Measurements from ENCODE around the gene LAMC1. TPM values are rescaled to one million over a fixed set of nuclear protein-coding genes. Genes with fewer than 3 reads are reported as not detected.
A peak's percentile ranks its signal among the peaks of the same experiment; 100 is the strongest.

LAMC1 gene
- total RNA-seq, 4 donors from 2014 or later: 387 to 474 (median 408) TPM

DNA sequence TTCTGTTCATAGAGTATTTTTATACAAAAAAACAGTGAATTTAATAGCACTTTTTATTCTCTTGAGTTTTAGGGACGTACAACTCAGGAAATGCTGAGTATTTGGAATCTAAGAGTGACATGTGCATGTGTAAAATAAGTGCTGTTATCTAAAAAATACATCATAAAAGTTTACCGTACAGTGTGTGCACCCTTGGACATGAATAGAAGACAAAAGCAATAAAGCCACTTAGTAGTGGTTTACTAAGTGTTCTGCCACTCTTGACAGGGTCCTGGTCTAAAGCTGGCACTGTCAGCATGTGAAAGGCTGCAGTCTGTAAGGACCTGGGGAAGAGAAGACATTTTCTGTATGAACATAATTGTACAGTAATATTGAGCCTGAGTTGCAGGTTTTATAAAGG, 51.0 kb downstream of the LAMC1 start:
- no peak overlapping the region for H3K4me3 ChIP-seq
- no peak for TF ChIP-seq POLR2A (IDR thresholded peaks at IDR 0.05; ENCODE audit: low read depth)
- peaks cover 81 to 100% (median 96%) of the 10 kb centered on the region in 4 donors for H3K4me1 ChIP-seq
- intact Hi-C loops (cut with DNase I): loop anchor here (5.0 kb wide), 1 partner anchor 42 kb away; no protein-coding TSS in a partner anchor
- no peaks in the 10 kb centered on the region for H3K36me3 ChIP-seq
- DNase-seq (ENCODE audit: extremely low spot score): no peak
- H3K27ac ChIP-seq (replicated peaks in 1 of 4): no peak overlapping the region
- H3K27me3 ChIP-seq: no peaks in the 10 kb centered on the region
- WGBS: 48% methylated on average over 2 of the region's 2 CpGs
- H3K9me3 ChIP-seq: no peaks in the 10 kb centered on the region

DNA sequence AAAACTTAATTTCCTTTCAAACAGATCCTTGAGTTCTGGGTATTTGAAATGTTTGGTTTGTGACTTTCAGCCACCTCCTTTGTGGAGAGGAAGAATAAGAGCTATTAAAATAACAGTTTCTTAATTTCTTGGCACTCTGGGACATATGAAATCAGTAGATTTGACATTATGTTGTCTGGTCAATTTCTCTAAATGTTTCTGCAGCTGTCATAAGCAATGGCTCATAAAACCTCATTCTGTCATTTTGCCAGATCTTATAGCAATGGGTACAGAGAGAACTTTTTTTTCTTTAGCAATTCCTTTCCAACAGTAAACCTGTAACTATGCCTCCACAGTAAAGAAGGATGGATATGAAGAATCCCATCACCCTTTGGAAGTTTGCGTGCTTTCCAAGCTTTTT, 52.6 kb downstream of the LAMC1 start:
- Histone ChIP-seq H3K4me3 (no peak overlapping the region), H3K4me1 (peaks cover 79 to 100% (median 96%) of the 10 kb centered on the region in 4 donors), H3K36me3 (no peaks in the 10 kb centered on the region), H3K27me3 (no peaks in the 10 kb centered on the region), H3K27ac (replicated peaks in 1 of 4) (peak overlapping the region in 3 of 4 donors; percentile 21 to 40 (median 26)), H3K9me3 (no peaks in the 10 kb centered on the region)
- no peak for TF ChIP-seq EP300 (IDR thresholded peaks at IDR 0.05)
- TF ChIP-seq POLR2A (IDR thresholded peaks at IDR 0.05; ENCODE audit: low read depth): no peak
- TF ChIP-seq, protein P1, sequence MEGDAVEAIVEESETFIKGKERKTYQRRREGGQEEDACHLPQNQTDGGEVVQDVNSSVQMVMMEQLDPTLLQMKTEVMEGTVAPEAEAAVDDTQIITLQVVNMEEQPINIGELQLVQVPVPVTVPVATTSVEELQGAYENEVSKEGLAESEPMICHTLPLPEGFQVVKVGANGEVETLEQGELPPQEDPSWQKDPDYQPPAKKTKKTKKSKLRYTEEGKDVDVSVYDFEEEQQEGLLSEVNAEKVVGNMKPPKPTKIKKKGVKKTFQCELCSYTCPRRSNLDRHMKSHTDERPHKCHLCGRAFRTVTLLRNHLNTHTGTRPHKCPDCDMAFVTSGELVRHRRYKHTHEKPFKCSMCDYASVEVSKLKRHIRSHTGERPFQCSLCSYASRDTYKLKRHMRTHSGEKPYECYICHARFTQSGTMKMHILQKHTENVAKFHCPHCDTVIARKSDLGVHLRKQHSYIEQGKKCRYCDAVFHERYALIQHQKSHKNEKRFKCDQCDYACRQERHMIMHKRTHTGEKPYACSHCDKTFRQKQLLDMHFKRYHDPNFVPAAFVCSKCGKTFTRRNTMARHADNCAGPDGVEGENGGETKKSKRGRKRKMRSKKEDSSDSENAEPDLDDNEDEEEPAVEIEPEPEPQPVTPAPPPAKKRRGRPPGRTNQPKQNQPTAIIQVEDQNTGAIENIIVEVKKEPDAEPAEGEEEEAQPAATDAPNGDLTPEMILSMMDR (IDR thresholded peaks at IDR 0.05): no peak
- no peak for TF ChIP-seq POLR2AphosphoS5 (IDR thresholded peaks at IDR 0.05)
- no peak for DNase-seq (ENCODE audit: extremely low spot score)
- intact Hi-C loops (cut with DNase I): no loop called here
- 44% methylated on average over 1 of the region's 1 CpG for WGBS

DNA sequence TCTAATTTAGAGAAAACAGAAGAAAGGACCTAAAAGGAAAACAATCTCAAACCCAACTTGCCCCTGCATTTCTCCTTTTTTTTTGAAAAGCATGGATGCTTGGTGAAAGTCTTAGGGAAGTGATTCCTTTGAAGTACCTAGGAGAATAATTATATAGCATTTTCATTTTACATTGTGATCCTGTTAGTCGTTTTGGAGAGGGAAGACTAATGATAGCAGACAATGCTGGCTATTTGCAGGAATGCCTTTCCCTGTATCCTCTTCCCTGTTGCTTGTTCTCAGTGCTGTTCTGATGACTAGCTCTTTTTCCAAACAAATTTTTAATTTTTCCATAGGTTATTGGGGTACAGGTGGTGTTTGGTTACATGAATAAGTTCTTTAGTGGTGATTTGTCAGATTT, 53.9 kb downstream of the LAMC1 start:
- no peak overlapping the region for H3K4me3 ChIP-seq
- H3K4me1 ChIP-seq: peaks cover 74 to 99% (median 92%) of the 10 kb centered on the region in 4 donors
- TF ChIP-seq EP300 (IDR thresholded peaks at IDR 0.05) (no peak), POLR2AphosphoS5 (IDR thresholded peaks at IDR 0.05) (no peak), POLR2A (IDR thresholded peaks at IDR 0.05; ENCODE audit: low read depth) (no peak)
- TF ChIP-seq, protein P1 (IDR thresholded peaks at IDR 0.05): no peak
- WGBS: 40% methylated on average over 1 of the region's 1 CpG
- H3K27ac ChIP-seq (replicated peaks in 1 of 4): no peak overlapping the region
- no peak for DNase-seq (ENCODE audit: extremely low spot score)
- no peaks in the 10 kb centered on the region for H3K36me3 ChIP-seq
- H3K27me3 ChIP-seq: no peaks in the 10 kb centered on the region
- no peaks in the 10 kb centered on the region for H3K9me3 ChIP-seq
- intact Hi-C loops (cut with DNase I): no loop called here

DNA sequence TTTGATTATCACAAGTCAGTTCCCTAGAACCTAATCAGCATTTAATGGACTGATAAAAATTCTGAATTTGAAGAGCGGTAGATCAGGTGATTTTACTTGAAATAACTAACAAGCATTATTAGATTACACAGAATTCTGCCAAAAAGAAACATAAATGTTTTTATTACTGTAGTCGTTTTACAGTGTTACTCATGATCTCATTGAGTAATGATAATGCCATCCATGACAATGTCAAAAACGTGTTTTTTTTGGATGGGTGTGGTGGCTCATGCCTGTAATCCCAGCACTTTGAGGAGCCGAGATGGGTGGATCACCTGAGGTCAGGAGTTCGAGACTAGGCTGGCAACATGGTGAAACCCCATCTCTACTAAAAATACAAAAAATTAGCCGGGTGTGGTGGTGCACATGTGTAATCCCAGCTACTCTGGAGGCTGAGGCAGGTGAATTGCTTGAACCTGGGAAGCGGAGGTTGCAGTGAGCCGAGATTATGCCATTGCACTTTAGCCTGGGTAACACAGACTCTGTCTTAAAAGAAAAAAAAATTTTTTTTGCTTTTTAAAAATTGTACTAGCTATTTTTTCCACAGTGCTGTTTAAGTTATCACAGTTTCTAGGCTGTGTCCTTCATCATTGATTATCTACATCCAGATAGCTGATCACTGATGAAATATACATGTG, 56.6 kb downstream of the LAMC1 start:
- H3K4me1 ChIP-seq: peaks cover 59 to 80% (median 79%) of the 10 kb centered on the region in 4 donors
- no peak overlapping the region for H3K4me3 ChIP-seq
- H3K36me3 ChIP-seq: no peaks in the 10 kb centered on the region
- no peaks in the 10 kb centered on the region for H3K9me3 ChIP-seq
- no peaks in the 10 kb centered on the region for H3K27me3 ChIP-seq
- peak overlapping the region in 1 of 4 donors; percentile 64 for H3K27ac ChIP-seq (replicated peaks in 1 of 4)
- WGBS: 70% methylated on average over 8 of the region's 8 CpGs
- TF ChIP-seq, protein P1 (IDR thresholded peaks at IDR 0.05): no peak
- TF ChIP-seq POLR2AphosphoS5 (IDR thresholded peaks at IDR 0.05) (no peak), POLR2A (IDR thresholded peaks at IDR 0.05; ENCODE audit: low read depth) (no peak), EP300 (IDR thresholded peaks at IDR 0.05) (no peak)
- intact Hi-C loops (cut with DNase I): no loop called here
- no peak for DNase-seq (ENCODE audit: extremely low spot score)

DNA sequence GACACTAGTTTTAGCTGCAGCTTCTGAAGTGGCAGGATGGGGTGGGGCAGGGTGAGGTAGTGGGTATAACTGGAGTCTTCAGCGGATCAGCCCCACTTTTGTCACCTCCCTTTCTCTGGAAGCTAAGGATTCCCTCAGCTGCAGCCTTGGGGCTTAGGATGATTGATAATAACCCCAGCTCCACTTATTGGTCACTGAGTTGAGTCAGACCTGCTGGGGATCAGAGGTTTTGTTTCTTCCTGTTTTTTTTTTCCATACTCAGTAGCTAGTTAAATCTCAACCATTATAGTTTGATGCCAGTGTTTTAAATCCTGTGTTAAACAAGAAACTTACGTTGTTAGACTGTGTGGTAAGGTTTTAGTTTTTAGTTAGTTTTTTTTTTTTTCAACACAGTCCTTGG, 57.2 kb downstream of the LAMC1 start:
- WGBS: 46% methylated on average over 2 of the region's 2 CpGs
- no peak overlapping the region for H3K4me3 ChIP-seq
- H3K27ac ChIP-seq (replicated peaks in 1 of 4): no peak overlapping the region
- H3K4me1 ChIP-seq: peaks cover 55 to 80% (median 77%) of the 10 kb centered on the region in 4 donors
- no peak for DNase-seq (ENCODE audit: extremely low spot score)
- no peaks in the 10 kb centered on the region for H3K36me3 ChIP-seq
- H3K27me3 ChIP-seq: no peaks in the 10 kb centered on the region
- intact Hi-C loops (cut with DNase I): no loop called here
- no peak for TF ChIP-seq POLR2AphosphoS5 (IDR thresholded peaks at IDR 0.05)
- no peak for TF ChIP-seq POLR2A (IDR thresholded peaks at IDR 0.05; ENCODE audit: low read depth)
- TF ChIP-seq, protein P1 (IDR thresholded peaks at IDR 0.05): no peak
- no peak for TF ChIP-seq EP300 (IDR thresholded peaks at IDR 0.05)
- no peaks in the 10 kb centered on the region for H3K9me3 ChIP-seq
